OCI-LY3 (cell line): Measurements from ENCODE around the gene DNASE1L2.

Source experiments
- H2AFZ ChIP-seq: fragments of 200-600, 300-600 bp; shearing (Covaris generic); 2 replicates; pipeline ENCODE4 v1.6.0; 2014; ENCODE audit warnings: antibody characterized with exemption, low read depth, low read length
- H3K27ac ChIP-seq: fragments of 200-600, 300-600 bp; sonication (generic); 2 replicates; pipeline ENCODE4 v1.5.1; 2014; ENCODE audit warnings: mild to moderate bottlenecking, low read length, moderate library complexity, mixed read lengths
- H3K27me3 ChIP-seq: fragments of 200-600, 300-600 bp; sonication (generic); 2 replicates; pipeline ENCODE4 v1.6.1; 2014; ENCODE audit warnings: low read depth, low read length, mixed read lengths
- H3K36me3 ChIP-seq: fragments of 200-600, 300-600 bp; sonication (generic); replicated peaks from 2 replicates; pipeline ENCODE3; 2014; ENCODE audit warnings: low read depth, low read length, mixed read lengths
- H3K4me1 ChIP-seq: fragments of 300-600, 200-600 bp; sonication (generic); 2 replicates; pipeline ENCODE4 v1.6.1; 2014; ENCODE audit warnings: low read length, mixed read lengths
- H3K4me2 ChIP-seq: fragments of 200-600, 300-600 bp; sonication (generic); 2 replicates; pipeline ENCODE4 v1.6.1; 2014; ENCODE audit warnings: low read length, mixed read lengths
- H3K4me3 ChIP-seq: fragments of 300-600, 200-600 bp; sonication (generic); 2 replicates; pipeline ENCODE4 v1.5.1; 2014; ENCODE audit warnings: antibody characterized with exemption, mild to moderate bottlenecking, low read length, moderate library complexity
- H3K79me2 ChIP-seq: fragments of 300-600, 200-600 bp; shearing (Covaris generic); 2 replicates; pipeline ENCODE4 v1.6.1; 2014; ENCODE audit warnings: mild to moderate bottlenecking, low read length, mixed read lengths
- H3K9ac ChIP-seq: fragments of 300-600, 200-600 bp; shearing (Covaris generic); 2 replicates; pipeline ENCODE4 v1.6.0; 2014; ENCODE audit warnings: mild to moderate bottlenecking, low read length, moderate library complexity
- H3K9me3 ChIP-seq: fragments of 200-600, 300-600 bp; shearing (Covaris generic); 2 replicates; pipeline ENCODE4 v1.6.1; 2014; ENCODE audit warnings: low read length, mixed read lengths; ENCODE audit not compliant: insufficient read depth
- H4K20me1 ChIP-seq: fragments of 200-600, 300-600 bp; sonication (generic); 2 replicates; pipeline ENCODE4 v1.6.1; 2016; ENCODE audit warnings: low read length, mixed read lengths; ENCODE audit not compliant: insufficient read depth
- CTCF ChIP-seq: fragments of 200-600, 300-600 bp; sonication (generic); IDR thresholded peaks from 2 replicates; pipeline ENCODE4 v1.5.1; 2014; ENCODE audit warnings: antibody characterized with exemption, low read length, low read depth
- EZH2phosphoT487 ChIP-seq: fragments of 200-600 bp; shearing (Covaris generic); IDR thresholded peaks from 2 replicates; pipeline ENCODE4 v1.6.1; 2018; ENCODE audit warnings: antibody characterized with exemption, mixed run types, low read depth

DNASE1L2 gene

GRCh38 chr16:2226918-2227317, 9.3 kb upstream of the DNASE1L2 start:
- H3K79me2 ChIP-seq: peaks cover 50% of the 10 kb centered on the region
- H3K4me2 ChIP-seq: no peak overlapping the region
- TF ChIP-seq EZH2phosphoT487: no peak
- TF ChIP-seq CTCF: no peak

GRCh38 chr16:2228161-2228824, 8.0 kb upstream of the DNASE1L2 start:
- TF ChIP-seq EZH2phosphoT487: no peak
- no peak for TF ChIP-seq CTCF
- Histone ChIP-seq H3K79me2 (peaks cover 50% of the 10 kb centered on the region), H3K4me3 (no peak overlapping the region), H3K27ac (no peak overlapping the region), H4K20me1 (peaks cover 13% of the 10 kb centered on the region), H3K9me3 (no peaks in the 10 kb centered on the region), H3K9ac (no peak overlapping the region), H3K4me1 (peaks cover 5% of the 10 kb centered on the region; the same call in 1 of the 2 replicates), H3K36me3 (peaks cover 11% of the 10 kb centered on the region), H3K4me2 (no peak overlapping the region), H2AFZ (no peak overlapping the region), H3K27me3 (no peaks in the 10 kb centered on the region)

More at GRCh38 chr16:2226918-2227317, 9.3 kb upstream of the DNASE1L2 start:
- Histone ChIP-seq H3K4me3 (no peak overlapping the region), H4K20me1 (peaks cover 13% of the 10 kb centered on the region), H2AFZ (no peak overlapping the region), H3K36me3 (peaks cover 6% of the 10 kb centered on the region), H3K9me3 (no peaks in the 10 kb centered on the region), H3K27me3 (no peaks in the 10 kb centered on the region), H3K9ac (no peak overlapping the region), H3K27ac (no peak overlapping the region), H3K4me1 (peaks cover 5% of the 10 kb centered on the region; the same call in 1 of the 2 replicates)

DNA sequence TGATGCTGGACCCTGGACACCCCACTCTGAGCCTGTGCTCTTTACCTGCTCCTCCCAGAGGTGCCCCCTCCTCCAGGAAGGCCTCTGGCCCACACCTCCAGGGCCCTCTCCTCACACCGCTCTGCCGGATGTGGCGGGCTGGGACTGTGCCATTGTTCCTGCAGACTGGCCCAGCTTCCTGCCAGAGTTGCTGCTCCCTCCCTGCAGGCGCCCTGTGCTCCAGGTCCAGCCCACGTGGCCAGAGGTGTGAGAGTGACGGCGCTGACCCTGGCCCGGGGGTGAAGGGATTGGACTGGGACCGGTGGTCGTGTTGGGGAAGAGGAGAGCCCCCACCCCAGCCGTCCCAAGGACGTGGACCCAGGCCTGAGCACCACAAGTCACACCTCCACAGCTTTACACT, 7.2 kb upstream of the DNASE1L2 start:
- no peak for TF ChIP-seq CTCF
- TF ChIP-seq EZH2phosphoT487: no peak
- no peak overlapping the region for H3K27ac ChIP-seq
- H3K79me2 ChIP-seq: peaks cover 44% of the 10 kb centered on the region
- no peaks in the 10 kb centered on the region for H3K27me3 ChIP-seq
- H4K20me1 ChIP-seq: peaks cover 13% of the 10 kb centered on the region
- H3K4me3 ChIP-seq: no peak overlapping the region
- no peaks in the 10 kb centered on the region for H3K9me3 ChIP-seq
- H3K9ac ChIP-seq: no peak overlapping the region
- peaks cover 12% of the 10 kb centered on the region for H3K36me3 ChIP-seq
- no peak overlapping the region for H3K4me2 ChIP-seq
- H3K4me1 ChIP-seq: peaks cover 5% of the 10 kb centered on the region; the same call in 1 of the 2 replicates
- H2AFZ ChIP-seq: no peak overlapping the region

DNA sequence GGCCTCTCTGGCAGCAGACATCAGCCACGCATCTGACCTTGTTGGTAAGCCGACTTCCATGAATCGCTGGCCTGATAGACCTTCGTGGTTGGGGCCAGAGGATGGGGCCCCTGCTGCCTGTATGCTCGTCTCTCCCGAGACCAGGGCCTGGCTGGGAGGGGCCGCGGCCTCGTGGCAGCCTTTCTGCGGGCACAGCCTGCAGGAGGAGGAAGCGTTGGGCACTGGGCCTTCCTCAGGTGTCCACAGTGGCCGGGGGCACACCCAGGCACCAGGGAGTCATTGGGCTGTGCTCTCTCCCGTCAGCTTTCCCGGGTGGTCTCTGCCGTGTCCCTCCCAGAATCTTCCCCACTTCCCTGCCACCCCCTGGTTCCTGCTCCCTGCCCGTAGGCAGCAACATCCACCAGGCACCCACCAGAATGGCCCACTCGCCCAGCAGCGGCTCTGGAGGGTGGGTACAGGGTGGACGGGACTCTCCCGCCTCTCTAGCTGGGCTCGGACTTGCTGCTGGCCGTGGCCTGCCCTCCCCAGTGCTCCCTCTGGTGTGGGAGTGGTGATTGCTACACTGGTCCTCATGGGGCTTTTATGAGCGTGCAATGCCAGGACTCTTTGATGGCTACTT, 6.5 kb upstream of the DNASE1L2 start:
- H3K79me2 ChIP-seq: peaks cover 37% of the 10 kb centered on the region
- peaks cover 16% of the 10 kb centered on the region for H3K36me3 ChIP-seq
- H3K27me3 ChIP-seq: no peaks in the 10 kb centered on the region
- no peak overlapping the region for H3K4me3 ChIP-seq
- H3K4me1 ChIP-seq: peaks cover 5% of the 10 kb centered on the region; the same call in 1 of the 2 replicates
- peaks cover 13% of the 10 kb centered on the region for H4K20me1 ChIP-seq
- H3K9ac ChIP-seq: no peak overlapping the region
- no peak overlapping the region for H3K27ac ChIP-seq
- H2AFZ ChIP-seq: no peak overlapping the region
- no peak overlapping the region for H3K4me2 ChIP-seq
- TF ChIP-seq EZH2phosphoT487 (no peak), CTCF (no peak)
- no peaks in the 10 kb centered on the region for H3K9me3 ChIP-seq
